ENCODE measurements around the gene ZNF232. TPM values are rescaled to one million over a fixed set of nuclear protein-coding genes. Genes with fewer than 3 reads are reported as not detected.
"Not testable (repeated sequence)": the region's sequence is repeated elsewhere in the genome, so short reads cannot be mapped to it uniquely, and the experiment has no call there.

ZNF232 gene
- total and polyA plus RNA-seq, 2 experiments from 2014 or later: 24.8 to 24.9 TPM

DNA sequence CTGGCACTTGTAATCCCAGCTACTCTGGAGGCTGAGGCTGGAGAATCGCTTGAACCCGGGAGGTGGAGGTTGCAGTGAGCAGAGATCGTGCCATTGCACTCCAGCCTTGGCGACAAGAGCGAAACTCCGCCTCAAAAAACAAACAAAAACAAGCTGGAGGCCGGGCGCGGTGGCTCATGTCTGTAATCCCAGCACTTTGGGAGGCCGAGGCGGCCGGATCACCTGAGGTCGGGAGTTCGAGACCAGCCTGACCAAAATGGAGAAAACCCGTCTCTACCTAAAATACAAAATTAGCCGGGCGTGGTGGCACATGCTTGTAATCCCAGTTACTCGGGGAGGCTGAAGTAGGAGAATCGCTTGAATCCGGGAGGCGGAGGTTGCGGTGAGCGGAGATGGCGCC, 34.4 kb downstream of the ZNF232 start:
- Mint-ChIP-seq H3K4me3 (peak overlapping the region; percentile 70), H3K27me3 (ENCODE audit: insufficient read depth, low read depth, poor library complexity) (peaks cover 23% of the 10 kb centered on the region), H3K9me3 (peaks cover 28% of the 10 kb centered on the region), H3K4me1 (peaks cover 10% of the 10 kb centered on the region)
- Histone ChIP-seq H3K4me3 (peak overlapping the region; percentile 72; the same call in 1 of the 2 replicates), H3K4me1 (ENCODE audit: insufficient read depth) (peaks cover 12% of the 10 kb centered on the region), H3K4me2 (peak overlapping the region; percentile 93; the same call in 1 of the 2 replicates)
- H3K36me3 Mint-ChIP-seq (ENCODE audit: low read depth); DNase-seq (ENCODE audit: low spot score); H3F3A ChIP-seq (replicated peaks; ENCODE audit: low read depth); ATAC-seq; H3K27me3 ChIP-seq (ENCODE audit: insufficient read depth); H3K79me2 ChIP-seq (replicated peaks; ENCODE audit: insufficient read depth); H3K36me3 ChIP-seq (ENCODE audit: insufficient read depth); H3K27ac Mint-ChIP-seq; H4K20me1 ChIP-seq (replicated peaks; ENCODE audit: insufficient read depth); H3K9me2 ChIP-seq (ENCODE audit: insufficient read depth); H2AFZ ChIP-seq; H3K27ac ChIP-seq (ENCODE audit: low read depth): not testable (repeated sequence)

DNA sequence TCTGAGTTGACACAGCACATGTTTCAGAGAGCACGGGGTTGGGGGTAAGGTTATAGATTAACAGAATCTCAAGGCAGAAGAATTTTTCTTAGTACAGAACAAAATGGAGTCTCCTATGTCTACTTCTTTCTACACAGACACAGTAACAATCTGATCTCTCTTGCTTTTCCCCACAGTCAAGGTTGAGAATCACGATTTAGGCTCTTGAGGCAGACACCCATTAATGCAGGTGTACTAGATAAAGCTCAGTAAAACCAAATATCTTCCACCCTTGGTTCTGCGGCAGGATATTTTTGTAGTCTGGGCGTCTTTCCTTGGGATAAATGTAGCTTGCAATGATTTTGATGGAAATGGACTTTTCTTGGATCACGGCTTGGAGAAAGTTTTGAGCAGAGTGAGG, 36.2 kb downstream of the ZNF232 start:
- H3K36me3 Mint-ChIP-seq (ENCODE audit: low read depth); H3F3A ChIP-seq (replicated peaks; ENCODE audit: low read depth); H3K4me3 ChIP-seq; H3K27me3 ChIP-seq (ENCODE audit: insufficient read depth); H3K4me2 ChIP-seq; DNase-seq (ENCODE audit: low spot score); H3K36me3 ChIP-seq (ENCODE audit: insufficient read depth); ATAC-seq; H4K20me1 ChIP-seq (replicated peaks; ENCODE audit: insufficient read depth); H3K27ac ChIP-seq (ENCODE audit: low read depth); H3K79me2 ChIP-seq (replicated peaks; ENCODE audit: insufficient read depth); H3K4me3 Mint-ChIP-seq; H3K27ac Mint-ChIP-seq; H3K9me2 ChIP-seq (ENCODE audit: insufficient read depth): not testable (repeated sequence)
- peaks cover 20% of the 10 kb centered on the region for H3K27me3 Mint-ChIP-seq (ENCODE audit: insufficient read depth, low read depth, poor library complexity)
- H3K4me1 ChIP-seq (ENCODE audit: insufficient read depth): peaks cover 12% of the 10 kb centered on the region
- peaks cover 10% of the 10 kb centered on the region for H3K4me1 Mint-ChIP-seq
- H3K9me3 Mint-ChIP-seq: peaks cover 23% of the 10 kb centered on the region
- peak overlapping the region; percentile 53; the same call in 1 of the 2 replicates for H2AFZ ChIP-seq

DNA sequence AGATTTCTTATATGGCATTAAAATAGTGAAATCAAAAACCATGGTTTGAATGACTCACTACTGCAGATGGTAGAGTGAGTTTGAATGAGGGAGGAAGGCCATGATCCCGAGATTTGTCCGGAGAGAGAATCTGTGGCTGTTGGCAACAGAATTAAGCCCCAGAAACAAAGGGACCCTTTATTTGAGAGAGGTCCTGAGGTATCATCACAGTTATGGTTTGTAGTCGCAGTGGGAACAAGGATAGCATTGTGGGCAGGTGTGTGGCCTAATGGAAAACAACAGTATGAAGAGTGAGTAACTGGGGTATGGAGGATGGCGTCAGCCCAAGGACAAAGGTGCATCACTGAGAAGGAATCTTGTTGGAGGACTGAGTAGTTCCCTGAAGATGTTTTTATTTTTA, 42.0 kb downstream of the ZNF232 start:
- Histone ChIP-seq H3K9me2 (ENCODE audit: insufficient read depth) (no peaks in the 10 kb centered on the region), H3K27me3 (ENCODE audit: insufficient read depth) (peaks cover 5% of the 10 kb centered on the region), H4K20me1 (replicated peaks; ENCODE audit: insufficient read depth) (no peaks in the 10 kb centered on the region), H3K4me1 (ENCODE audit: insufficient read depth) (peaks cover 6% of the 10 kb centered on the region; the same call in 1 of the 2 replicates), H3F3A (replicated peaks; ENCODE audit: low read depth) (no peaks in the 10 kb centered on the region), H3K4me3 (no peak overlapping the region), H3K79me2 (replicated peaks; ENCODE audit: insufficient read depth) (no peaks in the 10 kb centered on the region), H3K27ac (ENCODE audit: low read depth) (no peak overlapping the region), H3K36me3 (ENCODE audit: insufficient read depth) (no peaks in the 10 kb centered on the region; the same call in 1 of the 2 replicates), H2AFZ (no peak overlapping the region), H3K4me2 (no peak overlapping the region)
- Mint-ChIP-seq H3K9me3 (no peaks in the 10 kb centered on the region), H3K27ac (no peak overlapping the region), H3K4me1 (peaks cover 3% of the 10 kb centered on the region), H3K36me3 (ENCODE audit: low read depth) (no peaks in the 10 kb centered on the region), H3K4me3 (no peak overlapping the region), H3K27me3 (ENCODE audit: insufficient read depth, low read depth, poor library complexity) (peaks cover 8% of the 10 kb centered on the region)
- ATAC-seq (no peak), DNase-seq (ENCODE audit: low spot score) (no peak)
- TF ChIP-seq EZH2phosphoT487 (IDR thresholded peaks at IDR 0.05; ENCODE audit: unreplicated experiment) (no peak), STAT1 (IDR thresholded peaks at IDR 0.05; ENCODE audit: unreplicated experiment) (no peak), JUNB (IDR thresholded peaks at IDR 0.05; ENCODE audit: unreplicated experiment) (no peak), ZNF114 (CRISPR knock-in tag; IDR thresholded peaks at IDR 0.05) (no peak), POLR2AphosphoS5 (IDR thresholded peaks at IDR 0.05; ENCODE audit: low read depth) (no peak), CREB1 (CRISPR knock-in tag; IDR thresholded peaks at IDR 0.05; ENCODE audit: low read depth) (no peak), EZH2 (IDR thresholded peaks at IDR 0.05; ENCODE audit: low read depth, unreplicated experiment) (no peak), NANOG (IDR thresholded peaks at IDR 0.05; ENCODE audit: borderline replicate concordance) (no peak), ZNF331 (CRISPR knock-in tag; IDR thresholded peaks at IDR 0.05; ENCODE audit: low read depth) (no peak)
- TF ChIP-seq, protein P1, sequence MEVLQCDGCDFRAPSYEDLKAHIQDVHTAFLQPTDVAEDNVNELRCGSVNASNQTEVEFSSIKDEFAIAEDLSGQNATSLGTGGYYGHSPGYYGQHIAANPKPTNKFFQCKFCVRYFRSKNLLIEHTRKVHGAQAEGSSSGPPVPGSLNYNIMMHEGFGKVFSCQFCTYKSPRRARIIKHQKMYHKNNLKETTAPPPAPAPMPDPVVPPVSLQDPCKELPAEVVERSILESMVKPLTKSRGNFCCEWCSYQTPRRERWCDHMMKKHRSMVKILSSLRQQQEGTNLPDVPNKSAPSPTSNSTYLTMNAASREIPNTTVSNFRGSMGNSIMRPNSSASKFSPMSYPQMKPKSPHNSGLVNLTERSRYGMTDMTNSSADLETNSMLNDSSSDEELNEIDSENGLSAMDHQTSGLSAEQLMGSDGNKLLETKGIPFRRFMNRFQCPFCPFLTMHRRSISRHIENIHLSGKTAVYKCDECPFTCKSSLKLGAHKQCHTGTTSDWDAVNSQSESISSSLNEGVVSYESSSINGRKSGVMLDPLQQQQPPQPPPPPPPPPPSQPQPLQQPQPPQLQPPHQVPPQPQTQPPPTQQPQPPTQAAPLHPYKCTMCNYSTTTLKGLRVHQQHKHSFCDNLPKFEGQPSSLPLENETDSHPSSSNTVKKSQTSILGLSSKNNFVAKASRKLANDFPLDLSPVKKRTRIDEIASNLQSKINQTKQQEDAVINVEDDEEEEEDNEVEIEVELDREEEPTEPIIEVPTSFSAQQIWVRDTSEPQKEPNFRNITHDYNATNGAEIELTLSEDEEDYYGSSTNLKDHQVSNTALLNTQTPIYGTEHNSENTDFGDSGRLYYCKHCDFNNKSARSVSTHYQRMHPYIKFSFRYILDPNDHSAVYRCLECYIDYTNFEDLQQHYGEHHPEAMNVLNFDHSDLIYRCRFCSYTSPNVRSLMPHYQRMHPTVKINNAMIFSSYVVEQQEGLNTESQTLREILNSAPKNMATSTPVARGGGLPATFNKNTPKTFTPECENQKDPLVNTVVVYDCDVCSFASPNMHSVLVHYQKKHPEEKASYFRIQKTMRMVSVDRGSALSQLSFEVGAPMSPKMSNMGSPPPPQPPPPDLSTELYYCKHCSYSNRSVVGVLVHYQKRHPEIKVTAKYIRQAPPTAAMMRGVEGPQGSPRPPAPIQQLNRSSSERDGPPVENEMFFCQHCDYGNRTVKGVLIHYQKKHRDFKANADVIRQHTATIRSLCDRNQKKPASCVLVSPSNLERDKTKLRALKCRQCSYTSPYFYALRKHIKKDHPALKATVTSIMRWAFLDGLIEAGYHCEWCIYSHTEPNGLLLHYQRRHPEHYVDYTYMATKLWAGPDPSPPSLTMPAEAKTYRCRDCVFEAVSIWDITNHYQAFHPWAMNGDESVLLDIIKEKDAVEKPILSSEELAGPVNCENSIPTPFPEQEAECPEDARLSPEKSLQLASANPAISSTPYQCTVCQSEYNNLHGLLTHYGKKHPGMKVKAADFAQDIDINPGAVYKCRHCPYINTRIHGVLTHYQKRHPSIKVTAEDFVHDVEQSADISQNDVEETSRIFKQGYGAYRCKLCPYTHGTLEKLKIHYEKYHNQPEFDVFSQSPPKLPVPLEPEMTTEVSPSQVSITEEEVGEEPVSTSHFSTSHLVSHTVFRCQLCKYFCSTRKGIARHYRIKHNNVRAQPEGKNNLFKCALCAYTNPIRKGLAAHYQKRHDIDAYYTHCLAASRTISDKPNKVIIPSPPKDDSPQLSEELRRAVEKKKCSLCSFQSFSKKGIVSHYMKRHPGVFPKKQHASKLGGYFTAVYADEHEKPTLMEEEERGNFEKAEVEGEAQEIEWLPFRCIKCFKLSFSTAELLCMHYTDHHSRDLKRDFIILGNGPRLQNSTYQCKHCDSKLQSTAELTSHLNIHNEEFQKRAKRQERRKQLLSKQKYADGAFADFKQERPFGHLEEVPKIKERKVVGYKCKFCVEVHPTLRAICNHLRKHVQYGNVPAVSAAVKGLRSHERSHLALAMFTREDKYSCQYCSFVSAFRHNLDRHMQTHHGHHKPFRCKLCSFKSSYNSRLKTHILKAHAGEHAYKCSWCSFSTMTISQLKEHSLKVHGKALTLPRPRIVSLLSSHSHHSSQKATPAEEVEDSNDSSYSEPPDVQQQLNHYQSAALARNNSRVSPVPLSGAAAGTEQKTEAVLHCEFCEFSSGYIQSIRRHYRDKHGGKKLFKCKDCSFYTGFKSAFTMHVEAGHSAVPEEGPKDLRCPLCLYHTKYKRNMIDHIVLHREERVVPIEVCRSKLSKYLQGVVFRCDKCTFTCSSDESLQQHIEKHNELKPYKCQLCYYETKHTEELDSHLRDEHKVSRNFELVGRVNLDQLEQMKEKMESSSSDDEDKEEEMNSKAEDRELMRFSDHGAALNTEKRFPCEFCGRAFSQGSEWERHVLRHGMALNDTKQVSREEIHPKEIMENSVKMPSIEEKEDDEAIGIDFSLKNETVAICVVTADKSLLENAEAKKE (CRISPR knock-in tag; IDR thresholded peaks at IDR 0.05): no peak

Measured in GM23338 (cell line).